Vagina (tissue), 2 donors: Measurements from ENCODE around the gene RFT1. TPM values are rescaled to one million over a fixed set of nuclear protein-coding genes. Genes with fewer than 3 reads are reported as not detected.
A peak's percentile ranks its signal among the peaks of the same experiment; 100 is the strongest.

Source experiments
- DNase-seq, 2 donors: peaks; one replicate each; pipeline ENCODE4 v3.0.0-alpha.2; 2017; ENCODE audit errors: extremely low spot score in 2 of 2
- H3K27ac ChIP-seq: fragments of 200-600 bp; sonication (generic); one replicate; pipeline ENCODE4 v1.5.1; 2019
- H3K27me3 ChIP-seq: fragments of 200-600 bp; sonication (generic); one replicate; pipeline ENCODE4 v1.5.1; 2019
- H3K36me3 ChIP-seq, 2 donors: fragments of 200-600 bp; sonication (generic); one replicate each; pipeline ENCODE4 v1.5.1; 2017 to 2019
- H3K4me1 ChIP-seq: fragments of 200-600 bp; sonication (generic); one replicate; pipeline ENCODE4 v1.5.1; 2019
- H3K4me3 ChIP-seq, 2 donors: fragments of 200-600 bp; sonication (generic); 1 replicate in 1 of 2; 2 replicates in 1 of 2; pipeline ENCODE4 v1.5.1; 2016 to 2019
- H3K9me3 ChIP-seq: fragments of 200-600 bp; sonication (generic); one replicate; pipeline ENCODE4 v1.5.1; 2019
- CTCF ChIP-seq, 3 experiments: fragments of 450-650 bp in 2 of 3; fragments of 200-600 bp in 1 of 3; sonication (generic) in 1 of 3; IDR thresholded peaks; one replicate each; pipeline ENCODE4 v1.5.1; 2017 to 2019; ENCODE audit warnings: antibody characterized with exemption in 3 of 3, mild to moderate bottlenecking in 2 of 3, moderate library complexity in 2 of 3
- POLR2A ChIP-seq, 2 donors: fragments of 450-650 bp; IDR thresholded peaks; one replicate each; pipeline ENCODE4 v1.6.1; 2017; ENCODE audit warnings: antibody characterized with exemption in 2 of 2, mild to moderate bottlenecking in 2 of 2, moderate library complexity in 2 of 2
- POLR2AphosphoS5 ChIP-seq, 2 donors: sonication (generic); formaldehyde crosslinking; IDR thresholded peaks; one replicate each; pipeline ENCODE4 v1.9.0; 2017; ENCODE audit warnings: antibody characterized with exemption in 2 of 2, mild to moderate bottlenecking in 2 of 2, low read depth in 1 of 2; ENCODE audit not compliant: insufficient read depth in 1 of 2
- intact Hi-C: fragments of 100-400 bp; cut with DNase I; formaldehyde crosslinking; loops from one replicate; pipeline ENCODE4 v1.15.1; 2023
- total RNA-seq: library from RNA; depleted of rRNA; stranded (reverse); fragments of >200 nt; gene quantifications from one replicate; pipeline ENCODE4 v1.2.3, GENCODE V29; 2016

The RFT1 gene
- total RNA-seq, 1 donor from 2014 or later = 13.8 TPM

GRCh38 chr3:53156368-53156834, 26.2 kb upstream of the RFT1 start:
- DNase-seq = no peak
- H3K4me3 ChIP-seq = peak overlapping the region; percentile 8 to 15
- intact Hi-C loops = no loop called here
- H3K4me1 ChIP-seq = peaks cover 39% of the 10 kb centered on the region
- TF ChIP-seq POLR2AphosphoS5 (IDR thresholded peaks at IDR 0.05; ENCODE audit: insufficient read depth in 1 of 2, low read depth in 1 of 2) (no peak), POLR2A (IDR thresholded peaks at IDR 0.05) (no peak), CTCF (IDR thresholded peaks at IDR 0.05) (no peak)
- no peak overlapping the region for H3K27ac ChIP-seq
- H3K27me3 ChIP-seq = no peaks in the 10 kb centered on the region
- H3K9me3 ChIP-seq = no peaks in the 10 kb centered on the region
- H3K36me3 ChIP-seq = no peaks in the 10 kb centered on the region

GRCh38 chr3:53155760-53156159, 25.5 kb upstream of the RFT1 start:
- no peak overlapping the region for H3K4me3 ChIP-seq
- DNase-seq = no peak
- peaks cover 39% of the 10 kb centered on the region for H3K4me1 ChIP-seq
- H3K27ac ChIP-seq = no peak overlapping the region
- H3K27me3 ChIP-seq = no peaks in the 10 kb centered on the region
- intact Hi-C loops = no loop called here
- TF ChIP-seq CTCF (IDR thresholded peaks at IDR 0.05) (no peak), POLR2AphosphoS5 (IDR thresholded peaks at IDR 0.05; ENCODE audit: insufficient read depth in 1 of 2, low read depth in 1 of 2) (no peak), POLR2A (IDR thresholded peaks at IDR 0.05) (no peak)
- no peaks in the 10 kb centered on the region for H3K36me3 ChIP-seq
- no peaks in the 10 kb centered on the region for H3K9me3 ChIP-seq

GRCh38 chr3:53154881-53155285, 24.6 kb upstream of the RFT1 start:
- no peaks in the 10 kb centered on the region for H3K36me3 ChIP-seq
- no peaks in the 10 kb centered on the region for H3K9me3 ChIP-seq
- intact Hi-C loops = no loop called here
- peaks cover 31% of the 10 kb centered on the region for H3K4me1 ChIP-seq
- TF ChIP-seq POLR2A (IDR thresholded peaks at IDR 0.05) (no peak), CTCF (IDR thresholded peaks at IDR 0.05) (no peak), POLR2AphosphoS5 (IDR thresholded peaks at IDR 0.05; ENCODE audit: insufficient read depth in 1 of 2, low read depth in 1 of 2) (no peak)
- no peak overlapping the region for H3K27ac ChIP-seq
- H3K27me3 ChIP-seq = no peaks in the 10 kb centered on the region
- DNase-seq = no peak
- H3K4me3 ChIP-seq = no peak overlapping the region

GRCh38 chr3:53153980-53154379, 23.7 kb upstream of the RFT1 start:
- TF ChIP-seq POLR2AphosphoS5 (IDR thresholded peaks at IDR 0.05; ENCODE audit: insufficient read depth in 1 of 2, low read depth in 1 of 2) = no peak
- no peak for TF ChIP-seq CTCF (IDR thresholded peaks at IDR 0.05)
- no peak for TF ChIP-seq POLR2A (IDR thresholded peaks at IDR 0.05)
- H3K9me3 ChIP-seq = no peaks in the 10 kb centered on the region
- DNase-seq = no peak
- no peaks in the 10 kb centered on the region for H3K36me3 ChIP-seq
- no peaks in the 10 kb centered on the region for H3K27me3 ChIP-seq
- no peak overlapping the region for H3K27ac ChIP-seq
- intact Hi-C loops = no loop called here
- no peak overlapping the region for H3K4me3 ChIP-seq
- peaks cover 22% of the 10 kb centered on the region for H3K4me1 ChIP-seq

- TF ChIP-seq POLR2A (IDR thresholded peaks at IDR 0.05) = no peak
- no peaks in the 10 kb centered on the region for H3K27me3 ChIP-seq
- no peak overlapping the region for H3K4me3 ChIP-seq
- no peaks in the 10 kb centered on the region for H3K9me3 ChIP-seq
- no peak for DNase-seq
- peaks cover 22% of the 10 kb centered on the region for H3K4me1 ChIP-seq
- intact Hi-C loops = no loop called here
- H3K36me3 ChIP-seq = no peaks in the 10 kb centered on the region
- H3K27ac ChIP-seq = no peak overlapping the region
Observed at GRCh38 chr3:53153264-53153823, 23.1 kb upstream of the RFT1 start.
